ENCODE results near the gene CDC25B. TPM values are rescaled to one million over a fixed set of nuclear protein-coding genes. Genes with fewer than 3 reads are reported as not detected.

CDC25B gene
- total RNA-seq = 100 to 1,000 TPM in 1 of 2 donors, 10 to 100 TPM in 1; 86.7 to 117 TPM

DNA sequence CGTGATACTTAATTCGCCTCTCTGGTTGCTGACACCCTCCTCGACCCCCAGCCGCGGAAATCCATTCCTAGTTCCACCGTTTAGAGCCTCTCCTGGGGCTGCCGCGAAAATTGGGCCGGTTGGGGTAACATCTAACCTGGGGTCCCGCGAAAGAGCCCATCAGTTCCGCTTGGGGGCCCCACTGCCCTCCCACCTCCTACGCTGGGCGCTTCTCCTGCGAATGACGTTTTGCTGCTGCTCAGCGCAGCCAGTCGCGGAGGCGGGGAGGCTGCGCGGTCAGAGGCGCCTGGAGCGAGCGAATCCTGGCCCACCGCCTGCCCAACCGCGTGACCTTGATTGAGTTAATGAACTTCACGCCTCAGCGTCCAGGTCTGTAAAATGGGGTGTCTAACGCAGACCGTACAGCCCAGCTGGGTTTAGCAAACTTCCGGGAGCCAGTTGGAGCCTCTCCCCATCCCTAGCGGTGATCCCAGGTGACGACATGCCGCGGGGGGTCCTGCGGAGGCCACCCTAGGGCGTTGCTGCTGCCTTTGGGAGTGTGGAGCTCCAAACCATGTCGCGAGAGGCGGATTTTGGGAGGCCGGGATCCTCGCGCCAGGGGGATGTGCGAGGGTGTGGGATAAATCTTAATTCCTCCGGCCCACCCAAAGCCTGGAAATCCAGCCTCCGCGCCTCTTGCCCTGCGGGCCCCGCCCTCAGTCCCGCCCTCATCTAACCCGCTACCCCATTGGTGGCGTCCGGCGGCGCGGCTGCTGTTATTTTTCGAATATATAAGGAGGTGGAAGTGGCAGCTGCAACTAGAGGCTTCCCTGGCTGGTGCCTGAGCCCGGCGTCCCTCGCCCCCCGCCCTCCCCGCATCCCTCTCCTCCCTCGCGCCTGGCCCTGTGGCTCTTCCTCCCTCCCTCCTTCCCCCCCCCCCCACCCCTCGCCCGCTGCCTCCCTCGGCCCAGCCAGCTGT, at the start of gene CDC25B:
Gene CDC25B (plus strand): TSS at position 800 of the 958 bp plus-strand sequence. CDS start 222 bp downstream, outside the sequence.
- H3K9me3 Mint-ChIP-seq = no peaks in the 10 kb centered on the region
- peaks cover 24% of the 10 kb centered on the region for H3K4me1 Mint-ChIP-seq
- H3K4me3 Mint-ChIP-seq = peak within 1 kb of the TSS; percentile 100
- H3K36me3 Mint-ChIP-seq (ENCODE audit: low read depth) = peaks cover 49% of the 10 kb centered on the region
- H3K27ac Mint-ChIP-seq = peak within 1 kb of the TSS; percentile 98
- ATAC-seq (replicated peaks) = peak; percentile 84
- H3K27me3 Mint-ChIP-seq = no peaks in the 10 kb centered on the region

DNA sequence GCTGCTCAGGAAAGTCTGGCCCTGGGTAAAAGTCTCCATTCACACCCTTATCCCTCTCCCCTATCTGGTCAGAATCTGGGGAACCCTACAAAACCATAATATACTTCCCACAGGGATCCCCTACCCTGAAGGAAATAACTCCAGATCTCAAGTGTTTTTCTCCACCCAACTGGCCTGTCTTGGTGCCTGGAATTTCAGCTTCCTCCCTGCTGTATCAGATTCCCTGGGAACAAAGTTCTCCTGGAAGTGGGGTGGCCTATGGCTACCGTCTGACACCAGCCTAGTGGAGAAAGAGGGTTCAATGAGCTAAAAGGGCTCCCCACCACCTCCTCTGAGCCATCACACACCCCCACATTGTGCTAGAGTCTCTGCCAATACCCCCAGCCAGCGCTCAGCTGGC, 48.6 kb upstream of the CDC25B start:
- Mint-ChIP-seq H3K27ac (no peak overlapping the region), H3K27me3 (no peaks in the 10 kb centered on the region), H3K36me3 (ENCODE audit: low read depth) (no peaks in the 10 kb centered on the region), H3K4me1 (no peaks in the 10 kb centered on the region), H3K4me3 (no peak overlapping the region), H3K9me3 (no peaks in the 10 kb centered on the region)
- no peak for ATAC-seq (replicated peaks)

- Mint-ChIP-seq H3K9me3 (no peaks in the 10 kb centered on the region), H3K27me3 (no peaks in the 10 kb centered on the region), H3K27ac (no peak overlapping the region), H3K4me3 (no peak overlapping the region), H3K4me1 (no peaks in the 10 kb centered on the region), H3K36me3 (ENCODE audit: low read depth) (no peaks in the 10 kb centered on the region)
- ATAC-seq (replicated peaks) = no peak
These were observed 48.0 kb upstream of the CDC25B start for GRCh38 chr20:3748073-3748472.

GRCh38 chr20:3749087-3749688, 46.9 kb upstream of the CDC25B start:
- H3K9me3 Mint-ChIP-seq = no peaks in the 10 kb centered on the region
- H3K27ac Mint-ChIP-seq = no peak overlapping the region
- H3K27me3 Mint-ChIP-seq = no peaks in the 10 kb centered on the region
- no peak for ATAC-seq (replicated peaks)
- no peaks in the 10 kb centered on the region for H3K4me1 Mint-ChIP-seq
- H3K36me3 Mint-ChIP-seq (ENCODE audit: low read depth) = no peaks in the 10 kb centered on the region
- no peak overlapping the region for H3K4me3 Mint-ChIP-seq

GRCh38 chr20:3749689-3750531, 46.2 kb upstream of the CDC25B start:
- Mint-ChIP-seq H3K27me3 (no peaks in the 10 kb centered on the region), H3K36me3 (ENCODE audit: low read depth) (no peaks in the 10 kb centered on the region), H3K4me3 (no peak overlapping the region), H3K9me3 (no peaks in the 10 kb centered on the region), H3K27ac (no peak overlapping the region), H3K4me1 (no peaks in the 10 kb centered on the region)
- ATAC-seq (replicated peaks) = peak; percentile 31

- Mint-ChIP-seq H3K9me3 (no peaks in the 10 kb centered on the region), H3K36me3 (ENCODE audit: low read depth) (no peaks in the 10 kb centered on the region), H3K4me1 (no peaks in the 10 kb centered on the region), H3K4me3 (no peak overlapping the region), H3K27me3 (no peaks in the 10 kb centered on the region), H3K27ac (no peak overlapping the region)
- ATAC-seq (replicated peaks) = no peak
These were observed 44.8 kb upstream of the CDC25B start for GRCh38 chr20:3751305-3751674.

DNA sequence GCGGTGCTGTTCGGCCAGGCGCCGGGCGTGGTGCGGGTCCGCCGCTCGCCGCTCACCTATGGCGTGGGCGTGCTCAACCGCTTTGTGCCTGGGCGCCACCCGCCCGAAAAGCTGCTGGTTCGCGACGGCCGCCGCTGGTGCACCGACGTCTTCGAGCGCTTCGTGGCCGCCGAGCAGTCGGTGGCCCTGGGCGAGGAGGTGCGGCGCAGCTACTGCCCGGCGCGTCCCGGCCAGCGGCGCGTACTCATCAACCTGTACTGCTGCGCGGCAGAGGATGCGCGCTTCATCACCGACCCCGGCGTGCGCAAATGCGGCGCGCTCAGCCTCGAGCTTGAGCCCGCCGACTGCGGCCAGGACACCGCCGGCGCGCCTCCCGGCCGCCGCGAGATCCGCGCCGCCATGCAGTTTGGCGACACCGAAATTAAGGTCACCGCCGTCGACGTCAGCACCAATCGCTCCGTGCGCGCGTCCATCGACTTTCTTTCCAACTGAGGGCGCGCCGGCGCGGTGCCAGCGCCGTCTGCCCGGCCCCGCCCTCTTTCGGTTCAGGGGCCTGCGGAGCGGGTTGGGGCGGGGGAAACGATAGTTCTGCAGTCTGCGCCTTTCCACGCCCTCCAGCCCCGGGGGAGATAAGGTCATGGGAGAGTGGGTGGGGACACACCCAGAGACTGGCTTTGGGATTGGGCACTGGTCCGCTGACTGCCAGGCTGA, 44.3 kb upstream of the CDC25B start:
- Mint-ChIP-seq H3K36me3 (ENCODE audit: low read depth) (peaks cover 5% of the 10 kb centered on the region), H3K9me3 (no peaks in the 10 kb centered on the region), H3K27me3 (no peaks in the 10 kb centered on the region), H3K4me3 (peak overlapping the region; percentile 46), H3K4me1 (no peaks in the 10 kb centered on the region), H3K27ac (no peak overlapping the region)
- peak; percentile 51 for ATAC-seq (replicated peaks)

DNA sequence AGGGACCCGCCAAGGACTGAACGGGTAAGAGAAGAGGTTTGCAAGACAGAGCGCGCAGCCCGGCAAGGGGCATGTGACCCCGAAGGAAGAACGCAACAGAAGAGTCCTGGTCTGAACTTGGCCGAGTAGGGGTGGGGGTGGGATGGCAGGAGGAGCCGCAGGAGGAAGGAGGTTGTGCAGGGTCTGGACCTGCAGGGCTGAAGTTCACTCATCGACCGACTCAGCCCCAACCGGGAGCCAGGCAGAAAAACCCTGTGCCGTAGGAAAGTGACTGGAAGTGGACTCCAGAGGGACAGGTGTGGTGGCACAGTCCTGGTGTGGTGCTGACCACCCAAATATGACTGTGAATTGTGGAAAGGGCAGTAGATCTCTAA, 43.7 kb upstream of the CDC25B start:
- Mint-ChIP-seq H3K36me3 (ENCODE audit: low read depth) (peaks cover 7% of the 10 kb centered on the region), H3K27me3 (no peaks in the 10 kb centered on the region), H3K4me1 (no peaks in the 10 kb centered on the region), H3K4me3 (peak overlapping the region; percentile 46), H3K9me3 (no peaks in the 10 kb centered on the region), H3K27ac (no peak overlapping the region)
- no peak for ATAC-seq (replicated peaks)

- no peak overlapping the region for H3K27ac Mint-ChIP-seq
- no peak overlapping the region for H3K4me3 Mint-ChIP-seq
- peak; percentile 77 for ATAC-seq (replicated peaks)
- H3K4me1 Mint-ChIP-seq = no peaks in the 10 kb centered on the region
- H3K27me3 Mint-ChIP-seq = no peaks in the 10 kb centered on the region
- H3K9me3 Mint-ChIP-seq = no peaks in the 10 kb centered on the region
- peaks cover 14% of the 10 kb centered on the region for H3K36me3 Mint-ChIP-seq (ENCODE audit: low read depth)
These were observed 43.0 kb upstream of the CDC25B start for GRCh38 chr20:3753098-3753497.

GRCh38 chr20:3753501-3754275, 42.4 kb upstream of the CDC25B start:
- Mint-ChIP-seq H3K36me3 (ENCODE audit: low read depth) (peaks cover 17% of the 10 kb centered on the region), H3K4me3 (no peak overlapping the region), H3K4me1 (no peaks in the 10 kb centered on the region), H3K27ac (no peak overlapping the region), H3K27me3 (no peaks in the 10 kb centered on the region), H3K9me3 (no peaks in the 10 kb centered on the region)
- no peak for ATAC-seq (replicated peaks)

DNA sequence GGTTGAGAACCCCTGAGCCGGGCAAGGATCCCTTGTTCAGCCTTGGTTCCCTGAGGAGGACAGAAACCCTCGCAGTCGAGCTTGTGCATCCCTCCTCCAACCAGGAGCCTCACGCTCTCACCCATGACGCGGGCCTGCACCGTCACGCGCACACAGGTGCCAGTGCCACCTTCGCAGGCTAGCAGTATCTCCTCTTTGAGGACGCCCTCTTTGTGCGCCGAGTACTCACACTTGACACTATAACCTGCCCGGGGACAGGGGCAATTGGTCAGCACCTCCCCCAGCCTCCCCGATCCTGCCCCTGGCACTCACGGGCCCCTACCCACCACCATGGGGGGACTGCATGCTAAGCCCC, 41.9 kb upstream of the CDC25B start:
- H3K4me3 Mint-ChIP-seq = no peak overlapping the region
- no peaks in the 10 kb centered on the region for H3K27me3 Mint-ChIP-seq
- no peaks in the 10 kb centered on the region for H3K4me1 Mint-ChIP-seq
- no peaks in the 10 kb centered on the region for H3K9me3 Mint-ChIP-seq
- H3K27ac Mint-ChIP-seq = no peak overlapping the region
- H3K36me3 Mint-ChIP-seq (ENCODE audit: low read depth) = peaks cover 17% of the 10 kb centered on the region
- ATAC-seq (replicated peaks) = no peak

DNA sequence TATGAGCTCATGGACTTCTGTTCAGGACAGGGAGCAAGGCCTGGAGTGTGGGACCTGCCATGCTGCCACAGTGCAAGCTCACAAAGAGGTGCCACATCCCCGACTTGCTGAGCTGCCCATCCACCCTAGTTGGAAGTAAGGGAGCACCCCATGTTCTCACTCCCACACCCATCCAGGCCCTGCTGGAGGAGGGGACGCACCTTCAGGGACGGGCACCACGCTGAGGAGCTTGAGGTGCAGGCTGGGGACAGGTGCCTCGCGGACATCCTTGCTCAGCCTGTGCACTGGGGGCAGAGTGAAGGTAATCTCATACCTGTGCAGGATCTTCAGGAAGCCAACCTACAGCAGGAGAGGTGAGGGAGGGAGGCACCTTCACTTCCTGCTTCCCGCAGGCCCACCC, 40.8 kb upstream of the CDC25B start:
- Mint-ChIP-seq H3K4me1 (no peaks in the 10 kb centered on the region), H3K4me3 (no peak overlapping the region), H3K27ac (peak overlapping the region; percentile 43), H3K36me3 (ENCODE audit: low read depth) (peaks cover 17% of the 10 kb centered on the region), H3K9me3 (no peaks in the 10 kb centered on the region), H3K27me3 (no peaks in the 10 kb centered on the region)
- ATAC-seq (replicated peaks) = no peak

DNA sequence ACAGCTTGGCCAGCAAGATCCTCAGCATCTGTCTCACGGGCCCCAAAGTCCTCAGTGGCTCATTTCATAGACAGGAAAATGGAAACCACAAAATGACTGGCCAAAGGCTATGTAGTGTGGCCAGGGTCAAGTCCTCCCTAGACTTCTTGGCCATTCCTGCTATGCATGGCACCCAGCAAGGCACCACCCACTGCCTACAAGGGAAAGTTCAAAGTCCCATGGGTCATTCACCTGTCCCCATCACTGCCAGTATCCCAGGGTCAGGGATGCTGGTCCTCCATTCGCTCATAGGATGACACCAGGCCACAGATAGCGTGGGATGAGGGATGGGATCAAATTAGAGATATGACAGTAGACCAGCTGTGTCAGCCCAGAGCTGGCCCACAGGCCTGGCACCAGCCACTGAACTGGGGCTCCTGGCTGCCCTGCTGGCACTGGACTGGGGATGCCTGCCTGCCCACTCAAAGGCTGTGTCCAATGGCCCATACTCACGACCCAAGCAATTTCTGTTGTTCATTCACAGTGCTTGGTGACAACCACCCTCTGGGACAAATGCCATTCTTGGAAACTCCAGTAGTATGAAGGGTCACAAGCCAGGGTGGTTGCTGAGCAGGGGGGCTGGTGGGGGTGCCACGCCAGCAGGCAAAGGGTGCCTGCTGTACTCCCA, 40.2 kb upstream of the CDC25B start:
- H3K27me3 Mint-ChIP-seq = no peaks in the 10 kb centered on the region
- no peaks in the 10 kb centered on the region for H3K4me1 Mint-ChIP-seq
- H3K9me3 Mint-ChIP-seq = no peaks in the 10 kb centered on the region
- peaks cover 17% of the 10 kb centered on the region for H3K36me3 Mint-ChIP-seq (ENCODE audit: low read depth)
- no peak for ATAC-seq (replicated peaks)
- peak overlapping the region; percentile 43 for H3K27ac Mint-ChIP-seq
- H3K4me3 Mint-ChIP-seq = no peak overlapping the region
